ENCODE results near the gene JPH4.

DNA sequence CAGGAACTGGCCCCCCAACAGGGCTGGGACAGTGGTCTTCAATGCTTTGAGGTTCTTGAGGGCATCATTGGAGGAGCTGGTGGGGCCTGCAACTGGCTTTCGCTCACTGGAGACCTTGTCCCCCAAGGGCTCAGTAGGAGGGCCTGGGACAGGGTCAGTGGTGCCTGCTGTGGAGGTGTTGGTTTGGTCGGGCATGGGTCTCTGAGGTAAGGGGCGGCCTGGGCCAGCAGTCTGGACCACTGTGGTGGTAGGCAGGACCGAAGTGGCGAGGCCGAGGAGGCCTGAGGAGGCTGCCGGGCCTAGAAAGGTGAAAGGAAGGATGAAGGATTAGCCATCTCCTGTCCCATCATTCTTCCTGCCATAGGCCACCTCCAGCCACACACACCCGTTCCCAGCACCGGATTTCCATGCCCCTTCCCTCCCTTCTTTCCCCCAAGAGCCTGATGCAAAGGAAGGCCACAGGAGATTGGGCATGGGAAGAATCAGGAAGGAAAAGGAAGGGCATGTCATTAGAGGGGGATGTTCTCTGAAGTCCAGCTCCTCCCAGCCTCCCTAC, 55.9 kb downstream of the JPH4 start:
- TF ChIP-seq EP300 (IDR thresholded peaks at IDR 0.05), result no peak
- TF ChIP-seq POLR2A (IDR thresholded peaks at IDR 0.05), result no peak
- TF ChIP-seq CTCF (IDR thresholded peaks at IDR 0.05), result no peak
- no peak for TF ChIP-seq POLR2AphosphoS5 (IDR thresholded peaks at IDR 0.05)
